Measurements from ENCODE around the gene CLSTN3.
"Not testable (repeated sequence)": the region's sequence is repeated elsewhere in the genome, so short reads cannot be mapped to it uniquely, and the experiment has no call there.

The CLSTN3 gene

DNA sequence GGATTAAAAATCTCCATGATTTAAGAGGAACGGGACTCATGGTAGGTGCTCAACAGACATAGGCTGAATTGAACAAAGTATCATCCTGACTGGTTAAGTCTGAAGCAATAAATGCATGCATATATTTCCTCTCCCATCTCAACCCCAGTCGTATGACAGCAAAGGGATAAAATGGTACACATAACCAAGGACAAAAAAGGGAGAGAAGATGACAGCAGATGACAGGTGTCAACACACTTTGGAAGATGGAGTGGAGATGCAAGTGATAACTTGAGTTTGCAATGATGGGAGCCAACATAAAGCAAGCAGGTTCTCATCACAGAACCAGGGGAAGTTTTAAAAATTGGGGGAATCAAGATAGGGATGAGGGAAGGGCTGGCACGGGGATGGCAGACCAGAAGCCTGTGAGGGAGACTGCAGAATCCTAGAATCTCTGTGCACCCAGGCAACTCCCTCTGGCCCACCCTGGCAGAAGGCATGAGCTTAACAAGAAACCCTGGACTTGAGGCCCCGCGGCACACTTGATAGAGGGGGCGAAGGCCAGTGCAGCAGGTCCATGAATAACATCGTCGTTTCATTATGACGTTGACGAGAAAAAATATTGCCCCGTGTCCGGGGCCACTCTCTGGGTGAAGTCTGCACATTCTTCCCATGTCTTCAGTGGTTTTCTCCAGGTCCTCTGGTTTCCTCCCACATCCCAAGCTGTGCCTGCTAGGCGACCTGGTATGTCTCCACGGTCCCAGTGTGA is 26.2 kb upstream of the CLSTN3 start:
- DNase-seq: no peak

DNA sequence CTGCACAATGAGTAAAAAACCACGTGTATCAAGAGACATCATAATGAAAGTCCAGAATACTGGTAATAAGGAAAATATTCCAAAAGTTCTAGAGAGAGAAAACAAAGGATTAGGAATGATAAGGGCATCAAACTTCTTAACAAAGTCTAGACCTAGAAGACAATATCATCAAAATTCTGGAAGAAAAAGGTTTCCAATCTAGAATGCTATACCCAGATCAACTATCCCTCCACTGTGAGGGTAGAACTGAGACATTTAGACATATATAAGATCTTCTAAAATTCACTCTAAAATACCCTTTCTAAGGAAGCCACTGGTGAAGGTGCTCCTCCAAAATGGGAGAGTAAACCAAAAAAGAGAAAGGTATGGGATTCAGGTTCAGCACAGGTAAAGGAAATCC is 24.1 kb upstream of the CLSTN3 start:
- no peak for DNase-seq

DNA sequence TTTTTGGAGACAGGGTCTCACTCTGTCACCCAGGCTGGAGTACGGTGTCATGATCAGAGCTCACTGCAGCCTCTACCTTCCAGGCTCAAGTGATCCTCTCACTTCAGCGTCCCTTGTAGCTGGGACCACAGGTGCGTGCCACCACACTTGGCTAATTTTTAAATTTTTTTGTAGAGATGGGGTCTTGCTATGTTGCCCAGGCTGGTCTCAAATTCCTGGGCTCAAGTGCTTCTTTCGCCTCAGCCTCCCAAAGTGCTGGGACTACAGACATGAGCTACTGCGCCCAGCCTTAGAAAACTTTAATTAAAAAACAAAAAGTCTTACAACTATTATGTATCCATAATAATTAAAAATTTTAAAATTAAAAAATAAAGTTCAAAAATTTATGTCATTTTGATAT is 23.0 kb upstream of the CLSTN3 start:
- not testable (repeated sequence) for DNase-seq

GRCh38 chr12:7107636-7108002 is 22.6 kb upstream of the CLSTN3 start:
- DNase-seq: peak in 1 of 4 experiments; percentile 16

DNA sequence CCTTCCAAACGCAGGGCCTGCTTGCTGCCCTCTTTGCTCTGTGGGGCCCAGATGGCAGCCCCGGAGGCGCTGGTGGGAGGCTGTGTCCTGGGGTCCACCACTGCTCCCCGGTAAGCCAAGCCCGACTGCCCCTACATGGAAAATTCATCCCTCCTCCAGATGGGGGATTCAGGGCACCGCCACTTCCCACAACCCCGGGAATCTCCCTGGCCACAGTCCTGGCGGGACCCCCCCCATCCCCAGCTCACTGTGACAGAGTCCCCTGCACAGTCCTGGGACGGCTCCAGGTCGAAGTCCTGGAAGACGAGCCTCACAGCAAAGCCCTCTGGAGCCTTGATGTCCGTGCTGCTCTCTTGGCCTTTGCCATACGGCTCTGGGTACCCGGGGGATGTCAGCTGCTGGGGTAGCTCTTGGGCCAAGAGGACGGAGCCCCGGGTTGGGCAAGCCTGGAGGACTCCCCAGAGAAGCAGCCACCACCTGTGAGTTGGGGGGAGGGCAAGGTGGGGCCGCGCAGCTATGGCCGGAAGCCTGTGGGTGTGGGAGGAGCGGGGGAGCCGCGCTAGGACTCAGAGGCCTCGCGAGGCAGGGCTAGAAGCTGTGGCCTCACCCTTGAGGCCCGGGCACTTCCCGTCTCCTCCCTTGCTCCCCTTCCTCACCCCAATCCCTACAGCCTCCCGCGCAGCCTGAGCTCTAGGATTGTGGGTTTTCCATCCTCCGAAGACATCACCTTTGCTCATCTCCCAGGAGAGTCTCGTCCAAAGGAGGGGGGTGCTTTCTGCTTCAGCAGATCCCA is 22.0 kb upstream of the CLSTN3 start:
- peak; percentile 13 to 70 (median 47) for DNase-seq

GRCh38 chr12:7108796-7109571 is 21.2 kb upstream of the CLSTN3 start, which contains the start of gene C1RL:
Gene C1RL, minus strand, starts transcription at chr12:7109214. Its CDS starts 34 bp downstream, at chr12:7109180.
- peak; percentile 85 to 94 (median 92) for DNase-seq

GRCh38 chr12:7109572-7109920 is 20.6 kb upstream of the CLSTN3 start:
- no peak for DNase-seq

DNA sequence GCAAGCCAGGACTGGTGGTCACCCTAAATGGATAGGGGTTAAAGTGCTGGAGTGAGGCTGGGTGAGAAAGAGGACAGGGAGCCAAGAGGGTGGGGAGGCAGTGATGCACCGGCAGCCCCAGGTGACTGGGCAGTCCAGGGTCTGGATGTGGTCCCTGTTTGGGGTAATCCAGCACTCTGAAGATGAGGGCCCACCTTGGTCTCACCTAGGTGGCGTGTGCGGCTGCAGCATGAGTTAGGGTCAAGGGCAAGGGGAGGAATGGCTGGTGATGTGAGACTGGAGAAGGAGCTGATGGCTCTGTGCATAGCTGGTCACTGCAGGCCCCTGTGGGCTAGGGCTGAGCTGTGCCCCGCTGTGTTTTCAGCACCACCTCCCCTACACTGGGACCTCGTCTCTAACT is 19.5 kb upstream of the CLSTN3 start:
- DNase-seq: no peak

DNA sequence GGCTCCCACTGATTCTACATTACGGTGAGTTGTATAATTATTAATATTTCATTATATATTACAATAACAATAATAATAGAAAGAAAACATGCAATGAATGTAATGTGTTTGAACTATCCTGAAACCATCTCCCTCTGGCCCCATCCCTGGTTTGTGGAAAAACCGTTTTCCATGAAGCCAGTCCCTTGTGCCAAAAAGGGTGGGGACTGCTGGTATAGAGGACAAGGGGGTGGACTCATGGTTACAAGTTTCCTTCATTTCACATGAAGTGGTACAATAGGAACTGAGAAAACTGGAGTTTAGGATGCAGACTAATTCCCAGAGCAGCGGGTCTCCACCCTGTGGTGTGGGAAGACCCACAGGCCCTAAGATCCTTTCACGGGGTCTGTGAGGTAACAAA is 18.1 kb upstream of the CLSTN3 start:
- DNase-seq: no peak

GRCh38 chr12:7113389-7113871 is 16.7 kb upstream of the CLSTN3 start:
- DNase-seq: peak; percentile 52 to 67 (median 57)

GRCh38 chr12:7114008-7114407 is 16.2 kb upstream of the CLSTN3 start:
- no peak for DNase-seq

DNA sequence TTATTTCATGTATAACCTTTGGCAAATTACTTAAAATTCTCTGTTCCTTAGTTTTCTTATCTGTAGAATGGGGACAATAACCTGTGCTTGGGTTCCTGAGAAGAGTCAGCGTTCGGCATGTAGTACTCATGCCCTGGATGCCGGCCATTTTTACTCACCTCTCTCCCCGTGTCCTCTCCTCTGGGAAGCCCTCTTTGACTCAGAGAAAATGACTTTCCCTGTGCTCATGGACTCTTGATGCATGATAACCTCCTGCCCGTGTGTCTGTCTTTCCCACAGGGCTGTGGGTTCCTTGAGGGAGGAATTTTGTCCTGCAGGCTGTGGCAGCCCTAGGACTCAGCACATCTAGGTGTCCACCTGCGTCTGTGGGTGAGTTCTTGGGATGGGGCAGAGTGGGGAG is 15.3 kb upstream of the CLSTN3 start:
- no peak for DNase-seq

DNA sequence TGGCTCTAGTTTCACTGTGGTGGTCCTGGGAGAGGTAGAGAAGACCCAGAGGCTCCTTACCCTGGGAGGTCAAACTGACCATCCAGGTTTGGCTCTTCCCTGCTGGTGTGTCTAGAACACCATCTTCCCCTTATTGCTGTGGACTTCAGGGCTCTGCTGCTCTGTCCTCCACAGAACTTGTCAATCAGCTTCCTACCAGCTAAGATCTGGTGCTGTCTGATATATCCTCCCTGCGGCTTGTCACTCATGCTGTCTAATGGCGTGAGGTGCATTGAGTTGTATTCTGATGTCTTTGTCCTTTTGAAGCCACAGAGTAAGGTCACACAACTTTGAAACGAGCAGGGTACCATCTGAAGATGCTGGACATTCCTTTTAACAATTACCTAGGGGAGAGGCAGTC is 14.0 kb upstream of the CLSTN3 start:
- no peak for DNase-seq

GRCh38 chr12:7116916-7117315 is 13.3 kb upstream of the CLSTN3 start:
- no peak for DNase-seq

DNA sequence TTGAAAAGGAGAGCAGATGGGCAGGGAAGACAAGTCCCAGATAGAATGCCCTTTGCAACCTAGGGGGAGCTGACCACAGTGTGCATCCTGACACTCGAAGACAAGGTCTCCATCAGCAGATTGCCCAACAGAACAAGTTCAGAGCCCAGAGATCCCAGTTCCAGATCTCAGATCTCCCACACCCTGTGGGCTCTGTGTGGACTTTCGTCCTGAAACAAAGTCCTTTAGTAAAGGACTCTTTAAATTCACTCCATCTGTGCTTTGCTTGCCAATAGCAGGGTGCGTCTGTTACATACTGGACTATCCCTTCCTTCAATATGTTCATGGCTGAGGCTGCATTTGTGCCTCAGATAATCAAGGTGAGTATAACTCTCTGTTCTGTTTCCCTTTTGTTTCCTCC is 12.5 kb upstream of the CLSTN3 start:
- no peak for DNase-seq

DNA sequence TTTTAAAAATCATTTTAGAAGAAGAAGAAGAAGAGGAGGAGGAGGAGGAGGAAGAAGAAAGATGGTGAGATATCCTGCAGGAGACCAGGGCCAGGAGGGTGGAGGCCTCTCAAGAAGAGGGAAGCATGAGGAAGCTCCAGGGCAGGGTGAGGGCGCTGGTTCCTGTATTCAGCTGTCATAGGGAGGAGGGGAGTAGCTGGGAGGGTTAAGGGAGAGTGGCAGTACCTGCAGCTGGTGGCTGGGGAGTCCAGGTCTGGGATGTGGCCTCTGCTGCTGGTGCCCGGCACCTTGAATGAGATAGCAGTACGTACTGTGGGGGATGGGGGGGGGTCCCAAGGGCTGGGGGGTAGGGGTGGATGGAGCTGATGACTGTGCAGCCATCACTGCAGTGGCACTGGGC is 11.3 kb upstream of the CLSTN3 start:
- DNase-seq: peak; percentile 41 to 72 (median 57)

DNA sequence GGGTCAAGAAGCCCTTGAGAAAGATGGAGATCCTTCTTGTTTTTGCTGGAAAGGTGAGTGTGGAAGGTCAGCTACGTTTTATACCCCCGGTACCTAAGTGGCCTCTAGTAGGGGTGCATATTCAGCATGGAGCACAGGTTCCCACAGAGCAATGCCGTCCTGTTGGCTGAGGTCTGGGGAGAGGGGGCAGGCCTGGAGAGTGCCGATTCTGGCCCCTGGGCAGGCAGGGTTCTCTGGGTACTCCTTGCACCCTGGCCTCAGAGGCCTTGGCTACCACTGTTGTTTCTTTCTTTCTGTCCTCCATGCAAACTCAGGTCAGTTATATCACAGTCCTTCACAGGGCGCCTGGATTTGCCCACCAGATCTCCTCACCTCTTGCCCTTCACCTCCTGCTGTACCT is 10.0 kb upstream of the CLSTN3 start:
- DNase-seq: no peak

- DNase-seq: no peak
These were observed 8.8 kb upstream of the CLSTN3 start for GRCh38 chr12:7121324-7121723.

DNA sequence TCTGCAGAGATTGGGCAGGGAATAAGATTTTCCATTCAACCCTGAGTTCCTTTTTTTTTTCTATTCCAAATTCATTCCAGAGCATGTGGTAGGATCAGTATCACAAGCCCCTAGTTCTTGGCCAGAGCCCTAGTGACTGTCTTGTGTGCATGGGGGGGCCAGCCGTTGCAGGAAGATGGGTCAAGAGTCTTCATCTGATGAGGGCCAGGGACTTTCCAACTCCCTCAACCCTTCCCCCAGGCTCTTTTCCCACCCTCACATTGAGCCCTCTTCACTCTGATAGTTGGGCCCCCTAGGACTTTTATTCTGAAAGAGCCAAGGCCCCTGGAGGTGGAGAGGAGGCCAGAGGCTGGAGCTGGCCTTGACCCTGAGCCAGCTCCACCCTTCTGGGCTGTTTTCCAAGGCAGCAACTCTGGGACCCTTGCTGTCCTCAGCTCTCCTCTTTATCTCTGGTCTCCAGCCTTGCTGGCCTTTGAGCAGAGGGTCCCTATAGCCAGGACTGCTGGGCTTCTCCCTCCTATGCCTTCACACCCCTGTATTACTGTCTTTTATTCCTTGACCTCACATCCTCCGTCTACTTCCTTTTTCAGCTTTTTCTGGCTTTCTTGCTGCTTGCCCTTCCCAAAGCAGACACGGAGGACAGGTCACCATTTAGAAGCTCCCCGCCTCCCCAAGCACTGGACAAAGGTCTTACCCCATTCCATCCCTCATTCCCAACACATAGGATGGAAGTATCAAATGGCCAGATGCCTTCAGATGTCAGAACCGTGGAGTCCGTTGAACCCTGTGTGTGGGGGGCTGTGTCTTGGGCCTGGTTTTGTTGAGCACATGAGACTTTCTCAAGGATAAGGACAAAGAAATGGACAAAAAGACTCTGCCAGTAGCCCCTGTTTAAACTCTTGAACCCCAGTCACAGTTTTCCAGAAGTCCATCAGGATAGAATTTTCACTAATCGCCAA is 7.1 kb upstream of the CLSTN3 start:
- DNase-seq: peak in 1 of 4 experiments; percentile 13

GRCh38 chr12:7123806-7124522 is 6.2 kb upstream of the CLSTN3 start:
- DNase-seq: no peak

- DNase-seq: no peak
These were observed 4.4 kb upstream of the CLSTN3 start for GRCh38 chr12:7125632-7126227.
